Measurements from ENCODE around the gene MMP15. TPM values are rescaled to one million over a fixed set of nuclear protein-coding genes. Genes with fewer than 3 reads are reported as not detected.

The MMP15 gene
- total RNA-seq, 2 donors from 2014 or later, result 22.3 to 35.3 TPM

GRCh38 chr16:58020628-58021521 is 4.7 kb upstream of the MMP15 start:
- H3K9me3 ChIP-seq, result no peaks in the 10 kb centered on the region
- DNase-seq (peak; percentile 67 to 82 (median 70)), ATAC-seq (no peak)
- no peak overlapping the region for H3K27ac ChIP-seq
- intact Hi-C loops (cut with DNase I), result no loop called here
- no peaks in the 10 kb centered on the region for H3K27me3 ChIP-seq
- no peak overlapping the region for H3K4me3 ChIP-seq
- WGBS, 2 donors, result 59 to 64% methylated on average over 8 of the region's 8 CpGs
- no peak for TF ChIP-seq POLR2A (IDR thresholded peaks at IDR 0.05)
- peak; percentile 49 to 96 (median 80) for TF ChIP-seq CTCF (IDR thresholded peaks at IDR 0.05)
- H3K36me3 ChIP-seq (replicated peaks in 1 of 2; ENCODE audit: insufficient read depth in 1 of 2, low read depth in 2 of 2), result no peaks in the 10 kb centered on the region
- H3K4me1 ChIP-seq, result peaks cover 45% of the 10 kb centered on the region

GRCh38 chr16:58021661-58022551 is 3.6 kb upstream of the MMP15 start:
- intact Hi-C loops (cut with DNase I), result no loop called here
- H3K4me3 ChIP-seq, result no peak overlapping the region
- ATAC-seq, result no peak
- no peak for TF ChIP-seq CTCF (IDR thresholded peaks at IDR 0.05)
- TF ChIP-seq POLR2A (IDR thresholded peaks at IDR 0.05), result no peak
- no peaks in the 10 kb centered on the region for H3K9me3 ChIP-seq
- peak overlapping the region in 3 of 4 donors; percentile 45 to 94 (median 91) for H3K27ac ChIP-seq
- H3K36me3 ChIP-seq (replicated peaks in 1 of 2; ENCODE audit: insufficient read depth in 1 of 2, low read depth in 2 of 2), result no peaks in the 10 kb centered on the region
- no peak for DNase-seq
- WGBS, 2 donors, result 50 to 78% methylated on average over 4 to 8 of the region's 8 CpGs
- peaks cover 48% of the 10 kb centered on the region for H3K4me1 ChIP-seq
- H3K27me3 ChIP-seq, result no peaks in the 10 kb centered on the region

GRCh38 chr16:58022601-58023371 is 2.8 kb upstream of the MMP15 start:
- TF ChIP-seq CTCF (IDR thresholded peaks at IDR 0.05) (no peak), POLR2A (IDR thresholded peaks at IDR 0.05) (no peak)
- Histone ChIP-seq H3K4me1 (peaks cover 53% of the 10 kb centered on the region), H3K27me3 (no peaks in the 10 kb centered on the region), H3K36me3 (replicated peaks in 1 of 2; ENCODE audit: insufficient read depth in 1 of 2, low read depth in 2 of 2) (no peaks in the 10 kb centered on the region), H3K4me3 (no peak overlapping the region), H3K27ac (peak overlapping the region; percentile 3 to 94 (median 68)), H3K9me3 (no peaks in the 10 kb centered on the region)
- intact Hi-C loops (cut with DNase I), result no loop called here
- DNase-seq, result peak; percentile 71 to 83 (median 76)
- 6 to 24% methylated on average over 17 to 18 of the region's 18 CpGs for WGBS, 2 donors
- ATAC-seq, result no peak

GRCh38 chr16:58024486-58025350 is 836 bp upstream of the MMP15 start:
- peak; percentile 41 for ATAC-seq
- peak; percentile 74 to 84 (median 80) for DNase-seq
- H3K4me1 ChIP-seq, result peaks cover 72% of the 10 kb centered on the region
- no peaks in the 10 kb centered on the region for H3K36me3 ChIP-seq (replicated peaks in 1 of 2; ENCODE audit: insufficient read depth in 1 of 2, low read depth in 2 of 2)
- WGBS, 2 donors, result 1 to 5% methylated on average over 42 to 57 of the region's 57 CpGs
- H3K4me3 ChIP-seq, result no peak overlapping the region
- peak overlapping the region; percentile 72 to 94 (median 86) for H3K27ac ChIP-seq
- intact Hi-C loops (cut with DNase I), result no loop called here
- H3K9me3 ChIP-seq, result no peaks in the 10 kb centered on the region
- TF ChIP-seq CTCF (IDR thresholded peaks at IDR 0.05) (no peak), POLR2A (IDR thresholded peaks at IDR 0.05) (peak in 2 of 3 donors; percentile 51 to 64)
- no peaks in the 10 kb centered on the region for H3K27me3 ChIP-seq
